HCT116 (cell line): Measurements from ENCODE around the gene HS6ST1. TPM values are rescaled to one million over a fixed set of nuclear protein-coding genes. Genes with fewer than 3 reads are reported as not detected.

Experiments
- ATAC-seq: fragments of 200-7000 bp; cut with Tn5 transposase; 2 replicates; pipeline ENCODE4 v1.9.1; 2020; ENCODE audit warnings: mild to moderate bottlenecking, moderate library complexity
- BruUV-seq: library from RNA; stranded (reverse); fragments of 400-500 nt; replicated peaks from 2 replicates; lab custom pipeline; 2021; lab: Mats Ljungman, UMichigan
- CTCF ChIA-PET: fragments of 300-600 bp; sonication (Branson Sonifier 250); formaldehyde crosslinking; loops from one replicate; lab custom pipeline; 2021; ENCODE audit warnings: antibody characterized with exemption; lab: Charles Lee
- POLR2A ChIA-PET: fragments of 300-600, 350-600 bp; sonication (Branson Sonifier 250); formaldehyde crosslinking; loops from one replicate; lab custom pipeline; 2021; ENCODE audit warnings: antibody characterized with exemption; lab: Charles Lee
- RAD21 ChIA-PET, 2 experiments: fragments of 300-600 bp; sonication (Branson Sonifier 250); formaldehyde crosslinking; loops; one replicate each; lab custom pipeline; 2023; ENCODE audit warnings: low total read pairs in 2 of 2; ENCODE audit not compliant: uncharacterized antibody in 2 of 2, unreplicated experiment in 2 of 2, low non-redundant PET in 1 of 2; lab: Charles Lee
- DNase-seq: peaks from one replicate; pipeline ENCODE4 v3.0.0-alpha.2; 2010; ENCODE audit warnings: low read depth, low spot score
- H2AFZ ChIP-seq: fragments of 200-600 bp; shearing (Covaris generic), sonication (generic); 2 replicates; pipeline ENCODE4 v1.6.1; 2017; ENCODE audit warnings: low read depth, mixed run types, mixed read lengths, antibody characterized with exemption, low read length; ENCODE audit not compliant: poor library complexity, severe bottlenecking
- H3K27ac ChIP-seq: 2 replicates; pipeline ENCODE4 v1.5.1; 2012; ENCODE audit warnings: low read depth, low read length
- H3K27me3 ChIP-seq: fragments of 200-600 bp; sonication (generic); 2 replicates; pipeline ENCODE4 v1.6.1; 2016; ENCODE audit warnings: mixed run types, low read length, mixed read lengths; ENCODE audit not compliant: insufficient read depth
- H3K36me3 ChIP-seq, 2 experiments: fragments of 200-500 bp in 1 of 2; fragments of 200-600 bp in 1 of 2; sonication (Bioruptor generic) in 1 of 2; sonication (generic) in 1 of 2; 2 replicates each; pipeline versions ENCODE4 v1.5.1 to v1.6.1; 2014 to 2016; ENCODE audit warnings: low read length in 2 of 2, inconsistent platforms in 1 of 2, mixed read lengths in 1 of 2, mixed run types in 1 of 2; ENCODE audit not compliant: insufficient read depth in 2 of 2, control insufficient read depth in 1 of 2
- H3K4me1 ChIP-seq, 2 experiments: fragments of 200-600 bp in 1 of 2; sonication (generic) in 1 of 2; 2 replicates each; pipeline versions ENCODE4 v1.5.1 to v1.6.1; 2012 to 2017; ENCODE audit warnings: low read length in 2 of 2, inconsistent platforms in 1 of 2, mild to moderate bottlenecking in 1 of 2, mixed read lengths in 1 of 2, mixed run types in 1 of 2, moderate library complexity in 1 of 2; ENCODE audit not compliant: insufficient read depth in 2 of 2, control insufficient read depth in 1 of 2
- H3K4me2 ChIP-seq: fragments of 200-600 bp; sonication (generic); 2 replicates; pipeline ENCODE4 v1.6.1; 2017; ENCODE audit warnings: mixed run types, low read length, mixed read lengths
- H3K4me3 ChIP-seq, 2 experiments: fragments of 200-600 bp in 1 of 2; sonication (generic) in 1 of 2; replicated peaks in 1 of 2; 2 replicates each; pipeline ENCODE4 v1.5.1; 2011 to 2016; ENCODE audit warnings: low read length in 2 of 2, control low read depth in 1 of 2, low read depth in 1 of 2, mild to moderate bottlenecking in 1 of 2, mixed read lengths in 1 of 2, mixed run types in 1 of 2
- H3K79me2 ChIP-seq: fragments of 200-600 bp; sonication (generic); 2 replicates; pipeline ENCODE4 v1.6.1; 2017; ENCODE audit warnings: mild to moderate bottlenecking, mixed run types, low read length, moderate library complexity, mixed read lengths; ENCODE audit not compliant: insufficient read depth
- H3K9ac ChIP-seq: fragments of 200-600 bp; sonication (generic); 2 replicates; pipeline ENCODE4 v1.6.1; 2016; ENCODE audit warnings: low read length, mixed read lengths
- H3K9me2 ChIP-seq: fragments of 200-600 bp; sonication (generic), shearing (Covaris generic); 2 replicates; pipeline ENCODE4 v1.6.1; 2017; ENCODE audit warnings: mixed run types, mild to moderate bottlenecking, moderate library complexity; ENCODE audit not compliant: insufficient read depth
- H3K9me3 ChIP-seq, 2 experiments: fragments of 200-500 bp in 1 of 2; fragments of 200-600 bp in 1 of 2; sonication (Bioruptor generic) in 1 of 2; sonication (generic) in 1 of 2; 2 replicates each; pipeline ENCODE4 v1.6.1; 2014 to 2017; ENCODE audit warnings: low read length in 2 of 2, mixed read lengths in 2 of 2, inconsistent platforms in 1 of 2, low read depth in 1 of 2, mild to moderate bottlenecking in 1 of 2, mixed run types in 1 of 2, moderate library complexity in 1 of 2; ENCODE audit not compliant: control insufficient read depth in 1 of 2, insufficient read depth in 1 of 2
- H4K20me1 ChIP-seq: fragments of 200-600 bp; sonication (generic), shearing (Covaris generic); 2 replicates; pipeline ENCODE4 v1.6.1; 2017; ENCODE audit warnings: mixed run types, mild to moderate bottlenecking, moderate library complexity; ENCODE audit not compliant: insufficient read depth
- ATF3 ChIP-seq: IDR thresholded peaks from 2 replicates; pipeline ENCODE4 v1.6.1; 2012
- CTCF ChIP-seq, 3 experiments: fragments of 200-600 bp in 1 of 3; sonication (generic) in 1 of 3; IDR thresholded peaks in 2 of 3; conservative IDR thresholded peaks in 1 of 3; 2 replicates each; pipeline ENCODE4 v1.5.1; 2012 to 2017; ENCODE audit warnings: low read depth in 2 of 3, low read length in 2 of 3, antibody characterized with exemption in 1 of 3, borderline replicate concordance in 1 of 3, control low read depth in 1 of 3, mild to moderate bottlenecking in 1 of 3, mixed read lengths in 1 of 3, mixed run types in 1 of 3, moderate library complexity in 1 of 3; ENCODE audit not compliant: insufficient read depth in 1 of 3
- EGR1 ChIP-seq: IDR thresholded peaks from 2 replicates; pipeline ENCODE4 v1.6.1; 2012; ENCODE audit warnings: low read depth
- ELF1 ChIP-seq: IDR thresholded peaks from 2 replicates; pipeline ENCODE4 v1.6.1; 2012; ENCODE audit warnings: low read depth, borderline replicate concordance
- EZH2phosphoT487 ChIP-seq: fragments of 200-600 bp; IDR thresholded peaks from 2 replicates; pipeline ENCODE4 v1.6.1; 2018; ENCODE audit warnings: antibody characterized with exemption, borderline replicate concordance
- FOSL1 ChIP-seq: IDR thresholded peaks from 2 replicates; pipeline ENCODE4 v1.6.1; 2012; ENCODE audit warnings: low read depth
- JUND ChIP-seq: IDR thresholded peaks from 2 replicates; pipeline ENCODE4 v1.6.1; 2012
- REST ChIP-seq: IDR thresholded peaks from 2 replicates; pipeline ENCODE4 v1.6.1; 2012; ENCODE audit warnings: low read depth
- SIN3A ChIP-seq: IDR thresholded peaks from 2 replicates; pipeline ENCODE4 v1.6.1; 2012; ENCODE audit warnings: low read depth
- SP1 ChIP-seq: IDR thresholded peaks from 2 replicates; pipeline ENCODE4 v1.6.1; 2012; ENCODE audit warnings: low read depth
- ZBTB33 ChIP-seq: IDR thresholded peaks from 2 replicates; pipeline ENCODE4 v1.6.1; 2011; ENCODE audit warnings: mild to moderate bottlenecking, low read length, moderate library complexity; ENCODE audit not compliant: insufficient replicate concordance; ENCODE audit errors: extremely low read depth
- intact Hi-C: fragments of 100-400 bp; cut with micrococcal nuclease; formaldehyde crosslinking; loops from 2 replicates; pipeline ENCODE4 v1.10.0; 2022
- total RNA-seq: library from RNA; stranded (reverse); gene quantifications from one replicate; pipeline ENCODE4 v1.2.1, GENCODE V29; 2021; ENCODE audit not compliant: unreplicated experiment

Gene HS6ST1
- total RNA-seq, 1 experiment from 2014 or later: 35.0 TPM

- TF ChIP-seq SIN3A: no peak
- TF ChIP-seq EZH2phosphoT487: no peak
- TF ChIP-seq JUND: no peak
- TF ChIP-seq EGR1: no peak
- BruUV-seq: no TSS peak
- POLR2A ChIA-PET: no interaction called here
- Histone ChIP-seq H3K4me2 (no peak overlapping the region), H3K9ac (no peak overlapping the region), H3K27ac (no peak overlapping the region), H3K79me2 (peaks cover 92% of the 10 kb centered on the region), H3K9me3 (no peaks in the 10 kb centered on the region), H3K9me2 (no peaks in the 10 kb centered on the region), H4K20me1 (peaks cover 3% of the 10 kb centered on the region; the same call in 1 of the 2 replicates), H3K4me3 (no peak overlapping the region), H3K27me3 (no peaks in the 10 kb centered on the region), H3K36me3 (no peaks in the 10 kb centered on the region; a peak in 1 of 4 replicates), H3K4me1 (peaks cover 33 to 59% of the 10 kb centered on the region in 2 experiments), H2AFZ (no peak overlapping the region)
- CTCF ChIA-PET: no interaction called here
- no peak for DNase-seq
- no peak for ATAC-seq
- RAD21 ChIA-PET: no interaction called here
- intact Hi-C loops: no loop called here
Observed at GRCh38 chr2:128303095-128303791, 15.4 kb downstream of the HS6ST1 start.

- no peak overlapping the region for H3K4me2 ChIP-seq
- no peaks in the 10 kb centered on the region for H3K27me3 ChIP-seq
- peaks cover 3% of the 10 kb centered on the region; the same call in 1 of the 2 replicates for H4K20me1 ChIP-seq
- peaks cover 33 to 59% of the 10 kb centered on the region in 2 experiments for H3K4me1 ChIP-seq
- H2AFZ ChIP-seq: no peak overlapping the region
- BruUV-seq: no TSS peak
- intact Hi-C loops: no loop called here
- ATAC-seq: no peak
- ChIA-PET POLR2A (no interaction called here), RAD21 (no interaction called here), CTCF (no interaction called here)
- H3K9me3 ChIP-seq: no peaks in the 10 kb centered on the region
- H3K27ac ChIP-seq: no peak overlapping the region
- H3K36me3 ChIP-seq: no peaks in the 10 kb centered on the region
- DNase-seq: no peak
- peaks cover 92% of the 10 kb centered on the region for H3K79me2 ChIP-seq
- no peak overlapping the region for H3K9ac ChIP-seq
- TF ChIP-seq ELF1 (no peak), ATF3 (no peak), SIN3A (no peak), SP1 (no peak), CTCF (IDR thresholded peaks at IDR 0.05 in 2 of 3, conservative IDR thresholded peaks at IDR 0.05 in 1 of 3; ENCODE audit: borderline replicate concordance in 1 of 3, insufficient read depth in 1 of 3, low read depth in 2 of 3, low read length in 2 of 3) (no peak), REST (no peak), ZBTB33 (no peak), FOSL1 (no peak)
- H3K4me3 ChIP-seq: no peak overlapping the region
- H3K9me2 ChIP-seq: no peaks in the 10 kb centered on the region
Observed at GRCh38 chr2:128302744-128303067, 16.0 kb downstream of the HS6ST1 start.
